SIG-M5 (cell line): ENCODE data around the gene AGBL1.

Source experiments
- DNase-seq: peaks from one replicate; lab custom pipeline; 2025; lab: John Stamatoyannopoulos, UW

AGBL1 gene

GRCh38 chr15:86590461-86590860 is 510.8 kb downstream of the AGBL1 start:
- DNase-seq, result no peak

GRCh38 chr15:86591158-86591557 is 511.5 kb downstream of the AGBL1 start:
- DNase-seq, result no peak

- DNase-seq, result no peak
Observed at GRCh38 chr15:86591994-86592735, 512.5 kb downstream of the AGBL1 start.

- no peak for DNase-seq
Observed at GRCh38 chr15:86595741-86596140, 516.1 kb downstream of the AGBL1 start.

GRCh38 chr15:86603466-86603865 is 523.8 kb downstream of the AGBL1 start:
- DNase-seq, result no peak

- DNase-seq, result no peak
Observed at GRCh38 chr15:86608461-86609205, 529.0 kb downstream of the AGBL1 start.

- no peak for DNase-seq
Observed at GRCh38 chr15:86609275-86609674, 529.6 kb downstream of the AGBL1 start.

- no peak for DNase-seq
Observed at GRCh38 chr15:86610038-86610437, 530.4 kb downstream of the AGBL1 start.

- no peak for DNase-seq
Observed at GRCh38 chr15:86611417-86612040, 531.9 kb downstream of the AGBL1 start.

GRCh38 chr15:86615411-86615810 is 535.7 kb downstream of the AGBL1 start:
- no peak for DNase-seq

- DNase-seq, result no peak
Observed at GRCh38 chr15:86615816-86616215, 536.1 kb downstream of the AGBL1 start.

- DNase-seq, result no peak
Observed at GRCh38 chr15:86616771-86617170, 537.1 kb downstream of the AGBL1 start.

- no peak for DNase-seq
Observed at GRCh38 chr15:86620157-86620556, 540.5 kb downstream of the AGBL1 start.

- DNase-seq, result no peak
Observed at GRCh38 chr15:86620641-86621349, 541.1 kb downstream of the AGBL1 start.

- DNase-seq, result no peak
Observed at GRCh38 chr15:86623236-86623635, 543.6 kb downstream of the AGBL1 start.

GRCh38 chr15:86624261-86625036 is 544.8 kb downstream of the AGBL1 start:
- no peak for DNase-seq

- DNase-seq, result no peak
Observed at GRCh38 chr15:86629409-86630356, 550.0 kb downstream of the AGBL1 start.

- no peak for DNase-seq
Observed at GRCh38 chr15:86630946-86631345, 551.3 kb downstream of the AGBL1 start.

GRCh38 chr15:86634146-86634545 is 554.5 kb downstream of the AGBL1 start:
- DNase-seq, result no peak

GRCh38 chr15:86634992-86635638 is 555.4 kb downstream of the AGBL1 start:
- no peak for DNase-seq
